ENCODE data around the gene NYNRIN. TPM values are rescaled to one million over a fixed set of nuclear protein-coding genes. Genes with fewer than 3 reads are reported as not detected.

Gene NYNRIN
- total and polyA plus RNA-seq, 2 of the 8 experiments (the other 6 are each of a cell fraction or from before 2014, with no cell fraction given) = 15.2 to 18.3 TPM

- POLR2A ChIA-PET (ENCODE audit: partially characterized antibody) = interaction anchor here (0.9 to 5.0 kb wide), 3 partner anchors 10 to 21 kb away, joined by 3 to 25 read pairs (median 5); partner anchors contain the start of genes CBLN3 and KHNYN
- TF ChIP-seq POU5F1 (IDR thresholded peaks at IDR 0.05; ENCODE audit: low read depth, low read length) (no peak), HDAC6 (IDR thresholded peaks at IDR 0.05; ENCODE audit: low read depth, low read length) (no peak), ATF3 (IDR thresholded peaks at IDR 0.05; ENCODE audit: insufficient read depth, low read depth, low read length) (no peak), SP1 (IDR thresholded peaks at IDR 0.05; ENCODE audit: low read depth, low read length) (no peak), MAFK (IDR thresholded peaks at IDR 0.05; ENCODE audit: low read depth, low read length) (no peak), TBP (IDR thresholded peaks at IDR 0.05; ENCODE audit: low read depth, low read length) (no peak), TCF12 (IDR thresholded peaks at IDR 0.05; ENCODE audit: low read depth, low read length) (no peak)
Measured at GRCh38 chr14:24409956-24410355, 11.2 kb downstream of the NYNRIN start.

More at GRCh38 chr14:24409956-24410355, 11.2 kb downstream of the NYNRIN start:
- Histone ChIP-seq H3K9ac (replicated peaks in 1 of 4; ENCODE audit: extremely low read depth in 1 of 4, low read depth in 3 of 4, low read length in 3 of 4) (no peak overlapping the region), H4K5ac (ENCODE audit: insufficient read length, low read depth, low read length) (no peak overlapping the region), H3K4me3 (ENCODE audit: extremely low read depth in 1 of 4, insufficient read depth in 2 of 4, low read depth in 3 of 4, low read length in 4 of 4) (no peak overlapping the region), H2BK15ac (ENCODE audit: low read length) (no peak overlapping the region), H3K36me3 (ENCODE audit: control insufficient read depth in 2 of 4, insufficient read depth in 4 of 4, low read length in 3 of 4) (peaks cover 4 to 11% (median 7%) of the 10 kb centered on the region in 4 experiments; a peak in 5 of 8 replicates), H3K23ac (ENCODE audit: insufficient read length) (no peak overlapping the region), H3K27me3 (replicated peaks in 1 of 4; ENCODE audit: control insufficient read depth in 3 of 4, extremely low read depth in 1 of 4, insufficient read depth in 3 of 4, low read length in 3 of 4) (0 out of 7 replicates have a peak, but pooled peaks cover 0 to 2% (median 0%) of the 10 kb centered on the region in 4 experiments), H2AK5ac (ENCODE audit: low read depth, low read length) (no peak overlapping the region), H4K91ac (replicated peaks; ENCODE audit: insufficient read length, low read length) (no peak overlapping the region), H2BK20ac (ENCODE audit: low read length) (no peak overlapping the region), H3K56ac (replicated peaks; ENCODE audit: insufficient read length, low read depth, low read length) (no peak overlapping the region), H3K4ac (replicated peaks; ENCODE audit: insufficient read length, low read depth, low read length) (no peak overlapping the region), H2AFZ (ENCODE audit: low read length) (no peak overlapping the region), H2BK12ac (ENCODE audit: low read depth, low read length) (no peak overlapping the region), H3K4me1 (replicated peaks in 1 of 4; ENCODE audit: control insufficient read depth in 3 of 4, insufficient read depth in 4 of 4, low read length in 3 of 4) (no peaks in the 10 kb centered on the region), H3K23me2 (ENCODE audit: low read depth, low read length) (no peaks in the 10 kb centered on the region; the same call in 1 of the 2 replicates), H2BK5ac (ENCODE audit: low read depth, low read length) (no peak overlapping the region), H3K79me1 (ENCODE audit: low read depth, low read length) (peaks cover 3% of the 10 kb centered on the region; the same call in 1 of the 2 replicates), H2BK120ac (replicated peaks; ENCODE audit: low read depth, low read length) (no peak overlapping the region), H3K79me2 (ENCODE audit: control insufficient read depth in 1 of 2, insufficient read depth in 2 of 2, low read length in 2 of 2) (no peaks in the 10 kb centered on the region), H3K27ac (ENCODE audit: low read depth, low read length) (no peak overlapping the region), H3K4me2 (ENCODE audit: insufficient read depth in 1 of 2, low read depth in 2 of 2, low read length in 2 of 2) (no peak overlapping the region), H3K18ac (ENCODE audit: extremely low read depth, low read length) (no peak overlapping the region), H3K14ac (ENCODE audit: insufficient read length) (no peak overlapping the region), H4K8ac (ENCODE audit: extremely low read depth, insufficient read depth, low read length) (no peak overlapping the region), H4K20me1 (replicated peaks in 1 of 2; ENCODE audit: control insufficient read depth in 1 of 2, insufficient read depth in 2 of 2, low read length in 2 of 2) (no peaks in the 10 kb centered on the region), H3K9me3 (ENCODE audit: insufficient read depth in 2 of 2, low read depth in 1 of 2, low read length in 1 of 2) (no peaks in the 10 kb centered on the region)
- FAIRE-seq (no peak), DNase-seq (ENCODE audit: low read depth in 1 of 2, low spot score in 2 of 2) (no peak)
- 89% methylated on average over 10 of the region's 10 CpGs; no CpG with 5 or more reads in 1 of the 2 experiments for WGBS, 2 experiments (ENCODE audit: extremely low coverage in 1 of 2, insufficient coverage in 1 of 2, insufficient read length in 1 of 2, insufficient replicate concordance in 2 of 2, low coverage in 1 of 2, low lambda C conversion rate in 2 of 2, missing lambda C conversion rate in 1 of 2)
- CTCF ChIA-PET (ENCODE audit: partially characterized antibody) = interaction anchor here (0.8 to 9.6 kb wide), 22 partner anchors 8 to 112 kb away, joined by 3 to 101 read pairs (median 5); partner anchors contain the start of genes ADCY4, CBLN3, CIDEB and KHNYN

Measured in H1 (cell line).